Measurements from ENCODE around the gene NEGR1. TPM values are rescaled to one million over a fixed set of nuclear protein-coding genes. Genes with fewer than 3 reads are reported as not detected.

The NEGR1 gene
- total and polyA plus RNA-seq, 2 experiments from 2014 or later: 1.0 to 2.8 TPM

DNA sequence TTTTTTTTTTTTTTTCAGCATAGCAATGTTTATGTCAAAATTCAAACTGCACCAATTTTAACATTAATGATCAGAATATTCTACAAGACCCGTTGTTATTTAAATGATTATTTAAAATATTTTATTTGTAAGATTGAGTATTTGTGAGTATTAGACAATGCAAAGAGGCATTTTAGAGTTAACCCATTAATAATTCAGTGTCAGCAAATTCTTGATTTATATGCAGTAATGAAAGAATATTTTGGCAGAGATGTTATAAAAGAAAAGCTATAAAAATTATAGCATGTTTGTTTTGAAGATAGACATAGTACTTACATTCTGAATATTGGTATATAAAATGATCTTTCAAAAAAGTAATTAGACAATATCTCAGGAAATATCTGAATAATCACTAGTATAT is 932.0 kb downstream of the NEGR1 start:
- no peaks in the 10 kb centered on the region for H3K36me3 ChIP-seq (replicated peaks; ENCODE audit: insufficient read depth, low read depth)
- no peak for DNase-seq (ENCODE audit: low spot score)
- no peak for TF ChIP-seq EZH2phosphoT487 (IDR thresholded peaks at IDR 0.05; ENCODE audit: low read depth, severe bottlenecking, unreplicated experiment)
- TF ChIP-seq, protein P1, sequence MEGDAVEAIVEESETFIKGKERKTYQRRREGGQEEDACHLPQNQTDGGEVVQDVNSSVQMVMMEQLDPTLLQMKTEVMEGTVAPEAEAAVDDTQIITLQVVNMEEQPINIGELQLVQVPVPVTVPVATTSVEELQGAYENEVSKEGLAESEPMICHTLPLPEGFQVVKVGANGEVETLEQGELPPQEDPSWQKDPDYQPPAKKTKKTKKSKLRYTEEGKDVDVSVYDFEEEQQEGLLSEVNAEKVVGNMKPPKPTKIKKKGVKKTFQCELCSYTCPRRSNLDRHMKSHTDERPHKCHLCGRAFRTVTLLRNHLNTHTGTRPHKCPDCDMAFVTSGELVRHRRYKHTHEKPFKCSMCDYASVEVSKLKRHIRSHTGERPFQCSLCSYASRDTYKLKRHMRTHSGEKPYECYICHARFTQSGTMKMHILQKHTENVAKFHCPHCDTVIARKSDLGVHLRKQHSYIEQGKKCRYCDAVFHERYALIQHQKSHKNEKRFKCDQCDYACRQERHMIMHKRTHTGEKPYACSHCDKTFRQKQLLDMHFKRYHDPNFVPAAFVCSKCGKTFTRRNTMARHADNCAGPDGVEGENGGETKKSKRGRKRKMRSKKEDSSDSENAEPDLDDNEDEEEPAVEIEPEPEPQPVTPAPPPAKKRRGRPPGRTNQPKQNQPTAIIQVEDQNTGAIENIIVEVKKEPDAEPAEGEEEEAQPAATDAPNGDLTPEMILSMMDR (IDR thresholded peaks at IDR 0.05; ENCODE audit: poor library complexity): no peak
- TF ChIP-seq EZH2 (IDR thresholded peaks at IDR 0.05; ENCODE audit: borderline replicate concordance): no peak
- no peaks in the 10 kb centered on the region for H3K27me3 ChIP-seq
- no peak overlapping the region for H2AFZ ChIP-seq
- no peaks in the 10 kb centered on the region for H3K4me1 ChIP-seq (ENCODE audit: insufficient read depth)
- no peak overlapping the region for H3K4me3 ChIP-seq
- H3K4me2 ChIP-seq: no peak overlapping the region
- no peaks in the 10 kb centered on the region for H4K20me1 ChIP-seq (ENCODE audit: insufficient read depth, poor library complexity, severe bottlenecking)
- H3K27ac ChIP-seq: no peak overlapping the region
- H3K9me3 ChIP-seq (ENCODE audit: low read depth): no peaks in the 10 kb centered on the region
- H3K9me2 ChIP-seq (replicated peaks; ENCODE audit: insufficient read depth): no peaks in the 10 kb centered on the region
- H3K79me2 ChIP-seq: no peaks in the 10 kb centered on the region
- 86% methylated on average over 1 of the region's 1 CpG for WGBS (ENCODE audit: low lambda C conversion rate, missing lambda C conversion rate)

Small RNA genes lying within 50 kb of the gene (small RNA-seq; reads per million reads assigned to genes)
- gene AL358453.1: not detected
- not detected for gene AL359821.1

Measured in hepatocyte (in vitro differentiated cells).